OCI-LY1 (cell line): ENCODE measurements around the gene ZBTB42.
"Not testable (repeated sequence)": the region's sequence is repeated elsewhere in the genome, so short reads cannot be mapped to it uniquely, and the experiment has no call there.

Source experiments
- H2AFZ ChIP-seq: fragments of 200-600 bp; sonication (generic), shearing (Covaris generic); 2 replicates; pipeline ENCODE4 v1.6.0; 2014; ENCODE audit warnings: antibody characterized with exemption, mild to moderate bottlenecking, low read length
- H3F3A ChIP-seq: fragments of 200-600 bp; sonication (generic), shearing (Covaris generic); 2 replicates; pipeline ENCODE4 v1.6.0; 2014; ENCODE audit warnings: mild to moderate bottlenecking, antibody characterized with exemption, low read length, moderate library complexity; ENCODE audit not compliant: insufficient read depth
- H3K27ac ChIP-seq: fragments of 200-600 bp; sonication (generic); 2 replicates; pipeline ENCODE4 v1.5.1; 2014; ENCODE audit warnings: low read length, mixed run types, mild to moderate bottlenecking, low read depth; ENCODE audit not compliant: poor library complexity, severe bottlenecking
- H3K27me3 ChIP-seq: fragments of 200-600 bp; sonication (generic); 2 replicates; pipeline ENCODE4 v1.6.0; 2014; ENCODE audit warnings: antibody characterized with exemption, mild to moderate bottlenecking, low read length, moderate library complexity; ENCODE audit not compliant: insufficient read depth
- H3K36me3 ChIP-seq: fragments of 200-600 bp; sonication (generic); 2 replicates; pipeline ENCODE4 v1.6.1; 2014; ENCODE audit warnings: mild to moderate bottlenecking, antibody characterized with exemption, low read length, moderate library complexity, mixed read lengths; ENCODE audit not compliant: insufficient read depth
- H3K4me1 ChIP-seq: fragments of 200-600 bp; sonication (generic); 2 replicates; pipeline ENCODE4 v1.5.1; 2014; ENCODE audit warnings: mild to moderate bottlenecking, low read length, moderate library complexity; ENCODE audit not compliant: insufficient read depth, severe bottlenecking
- H3K4me2 ChIP-seq: fragments of 200-600 bp; sonication (generic), shearing (Covaris generic); 2 replicates; pipeline ENCODE4 v1.6.1; 2014; ENCODE audit warnings: low read length
- H3K4me3 ChIP-seq: fragments of 200-600 bp; sonication (generic); 2 replicates; pipeline ENCODE4 v1.5.1; 2014; ENCODE audit warnings: low read length, low read depth, mild to moderate bottlenecking, mixed read lengths; ENCODE audit not compliant: poor library complexity, severe bottlenecking
- H3K79me2 ChIP-seq: fragments of 200-600 bp; shearing (Covaris generic); 2 replicates; pipeline ENCODE4 v1.6.1; 2016; ENCODE audit warnings: mixed run types, low read length, mixed read lengths; ENCODE audit not compliant: insufficient read depth
- H3K9ac ChIP-seq: fragments of 200-600 bp; sonication (generic), shearing (Covaris generic); 2 replicates; pipeline ENCODE4 v1.6.1; 2014; ENCODE audit warnings: mild to moderate bottlenecking, low read length, mixed read lengths
- H3K9me2 ChIP-seq: fragments of 200-600 bp; sonication (generic), shearing (Covaris generic); 2 replicates; pipeline ENCODE4 v1.6.1; 2014; ENCODE audit warnings: low read depth, mild to moderate bottlenecking, low read length, mixed read lengths
- H3K9me3 ChIP-seq: fragments of 200-600 bp; shearing (Covaris generic); 2 replicates; pipeline ENCODE4 v1.6.1; 2014; ENCODE audit warnings: low read length, mixed read lengths
- H4K20me1 ChIP-seq: fragments of 200-600 bp; sonication (generic), shearing (Covaris generic); 2 replicates; pipeline ENCODE4 v1.6.0; 2016; ENCODE audit warnings: mild to moderate bottlenecking, low read length; ENCODE audit not compliant: insufficient read depth
- EZH2 ChIP-seq: fragments of 200-600 bp; sonication (generic), shearing (Covaris generic); IDR thresholded peaks from 2 replicates; pipeline ENCODE4 v1.8.0; 2017; ENCODE audit warnings: borderline replicate concordance, mixed run types, mild to moderate bottlenecking, antibody characterized with exemption, low read length, moderate library complexity, mixed read lengths
- TF ChIP-seq, protein P1 (sequence below): fragments of 200-600 bp; sonication (generic), shearing (Covaris generic); IDR thresholded peaks from 2 replicates; pipeline ENCODE4 v1.5.1; 2017; ENCODE audit warnings: mild to moderate bottlenecking, antibody characterized with exemption, low read length, moderate library complexity, mixed read lengths

Gene ZBTB42

GRCh38 chr14:104826861-104827176, 25.9 kb downstream of the ZBTB42 start:
- H3K79me2 ChIP-seq: no peaks in the 10 kb centered on the region
- no peaks in the 10 kb centered on the region for H4K20me1 ChIP-seq
- no peaks in the 10 kb centered on the region for H3F3A ChIP-seq
- H3K4me1 ChIP-seq: peaks cover 3% of the 10 kb centered on the region
- H3K27me3 ChIP-seq: peaks cover 5% of the 10 kb centered on the region; the same call in 1 of the 2 replicates
- no peak overlapping the region for H3K27ac ChIP-seq
- H3K4me3 ChIP-seq: no peak overlapping the region
- no peak overlapping the region for H3K4me2 ChIP-seq
- H2AFZ ChIP-seq: no peak overlapping the region
- TF ChIP-seq, protein P1, sequence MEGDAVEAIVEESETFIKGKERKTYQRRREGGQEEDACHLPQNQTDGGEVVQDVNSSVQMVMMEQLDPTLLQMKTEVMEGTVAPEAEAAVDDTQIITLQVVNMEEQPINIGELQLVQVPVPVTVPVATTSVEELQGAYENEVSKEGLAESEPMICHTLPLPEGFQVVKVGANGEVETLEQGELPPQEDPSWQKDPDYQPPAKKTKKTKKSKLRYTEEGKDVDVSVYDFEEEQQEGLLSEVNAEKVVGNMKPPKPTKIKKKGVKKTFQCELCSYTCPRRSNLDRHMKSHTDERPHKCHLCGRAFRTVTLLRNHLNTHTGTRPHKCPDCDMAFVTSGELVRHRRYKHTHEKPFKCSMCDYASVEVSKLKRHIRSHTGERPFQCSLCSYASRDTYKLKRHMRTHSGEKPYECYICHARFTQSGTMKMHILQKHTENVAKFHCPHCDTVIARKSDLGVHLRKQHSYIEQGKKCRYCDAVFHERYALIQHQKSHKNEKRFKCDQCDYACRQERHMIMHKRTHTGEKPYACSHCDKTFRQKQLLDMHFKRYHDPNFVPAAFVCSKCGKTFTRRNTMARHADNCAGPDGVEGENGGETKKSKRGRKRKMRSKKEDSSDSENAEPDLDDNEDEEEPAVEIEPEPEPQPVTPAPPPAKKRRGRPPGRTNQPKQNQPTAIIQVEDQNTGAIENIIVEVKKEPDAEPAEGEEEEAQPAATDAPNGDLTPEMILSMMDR: no peak
- TF ChIP-seq EZH2: no peak
- no peak overlapping the region for H3K9ac ChIP-seq
- no peaks in the 10 kb centered on the region for H3K9me2 ChIP-seq
- no peaks in the 10 kb centered on the region for H3K9me3 ChIP-seq
- no peaks in the 10 kb centered on the region for H3K36me3 ChIP-seq

DNA sequence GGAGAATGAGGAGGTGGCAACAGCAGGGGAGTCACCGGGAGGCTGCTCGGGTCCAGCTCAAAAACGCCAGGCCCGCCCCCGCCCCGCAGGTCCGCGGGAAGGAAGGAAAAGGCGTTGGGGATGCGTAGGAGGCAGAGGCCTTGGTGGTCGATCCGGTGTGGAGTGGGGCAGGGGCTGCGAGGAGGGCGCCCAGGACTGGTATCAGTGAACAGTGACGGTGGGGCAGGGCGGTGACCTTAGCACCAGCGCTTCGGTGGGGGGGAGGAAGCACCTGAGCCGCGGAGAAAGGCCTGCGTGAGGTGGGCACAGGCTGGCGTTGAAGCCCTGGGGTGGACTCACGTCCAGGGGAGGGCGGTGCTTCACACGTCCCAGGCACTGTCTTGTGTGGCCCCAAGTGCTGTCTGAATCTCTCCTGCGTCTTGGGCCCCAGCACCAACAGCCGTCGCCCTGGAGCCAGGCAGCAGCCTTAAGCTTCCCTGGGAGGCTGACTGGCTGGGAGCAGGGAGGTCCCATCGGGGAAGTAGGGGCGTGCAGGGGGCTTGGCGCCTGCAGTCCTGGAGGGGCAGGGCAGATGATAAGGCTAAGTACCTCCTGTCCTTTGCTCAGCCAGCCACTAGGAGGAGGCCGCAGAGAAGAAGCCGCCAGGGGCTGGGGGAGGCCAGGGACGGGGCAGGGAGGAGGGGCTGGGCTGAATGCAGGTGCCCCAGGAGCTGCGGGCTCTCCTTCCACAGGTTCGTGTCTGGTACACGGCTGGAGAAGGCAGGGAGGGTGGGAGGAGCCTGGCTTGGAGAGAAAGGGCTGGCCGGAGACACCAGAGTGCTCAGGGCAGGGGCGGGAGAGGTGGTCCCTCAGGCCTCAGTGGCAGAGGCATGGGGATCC, 26.5 kb downstream of the ZBTB42 start:
- Histone ChIP-seq H3F3A (no peaks in the 10 kb centered on the region), H4K20me1 (no peaks in the 10 kb centered on the region), H3K27ac (no peak overlapping the region), H3K9me2 (no peaks in the 10 kb centered on the region), H3K4me2 (no peak overlapping the region), H3K9me3 (no peaks in the 10 kb centered on the region), H3K4me3 (no peak overlapping the region), H3K4me1 (peaks cover 3% of the 10 kb centered on the region), H2AFZ (no peak overlapping the region), H3K27me3 (peaks cover 5% of the 10 kb centered on the region; the same call in 1 of the 2 replicates), H3K9ac (no peak overlapping the region), H3K79me2 (no peaks in the 10 kb centered on the region), H3K36me3 (no peaks in the 10 kb centered on the region)
- TF ChIP-seq, protein P1: peak; percentile 56
- no peak for TF ChIP-seq EZH2

- H2AFZ ChIP-seq: no peak overlapping the region
- no peaks in the 10 kb centered on the region for H3K36me3 ChIP-seq
- no peak overlapping the region for H3K9ac ChIP-seq
- no peaks in the 10 kb centered on the region for H3K9me3 ChIP-seq
- H3K79me2 ChIP-seq: no peaks in the 10 kb centered on the region
- no peak overlapping the region for H3K4me2 ChIP-seq
- no peaks in the 10 kb centered on the region for H4K20me1 ChIP-seq
- TF ChIP-seq, protein P1: no peak
- TF ChIP-seq EZH2: no peak
- H3K27ac ChIP-seq: no peak overlapping the region
- H3K4me3 ChIP-seq: no peak overlapping the region
- no peaks in the 10 kb centered on the region for H3K9me2 ChIP-seq
- H3K4me1 ChIP-seq: peaks cover 3% of the 10 kb centered on the region
- no peaks in the 10 kb centered on the region; the same call in 1 of the 2 replicates for H3K27me3 ChIP-seq
- H3F3A ChIP-seq: no peaks in the 10 kb centered on the region
These were observed 29.9 kb downstream of the ZBTB42 start for GRCh38 chr14:104830781-104831180.

- not testable (repeated sequence) for H3K36me3 ChIP-seq, H3K9ac ChIP-seq
These were observed 35.5 kb downstream of the ZBTB42 start for GRCh38 chr14:104836171-104836935.

More at GRCh38 chr14:104836171-104836935, 35.5 kb downstream of the ZBTB42 start:
- H3K79me2 ChIP-seq, H3K9me3 ChIP-seq, H2AFZ ChIP-seq, H3K9me2 ChIP-seq, H3K27me3 ChIP-seq, H4K20me1 ChIP-seq, H3F3A ChIP-seq, H3K4me2 ChIP-seq, H3K27ac ChIP-seq, H3K4me3 ChIP-seq, H3K4me1 ChIP-seq: not testable (repeated sequence)
